OCI-LY3 (cell line): ENCODE results near the gene ZNF225.

ENCODE experiments used
- CTCF ChIP-seq: fragments of 200-600, 300-600 bp; sonication (generic); IDR thresholded peaks from 2 replicates; pipeline ENCODE4 v1.5.1; 2014; ENCODE audit warnings: antibody characterized with exemption, low read length, low read depth
- EZH2phosphoT487 ChIP-seq: fragments of 200-600 bp; shearing (Covaris generic); IDR thresholded peaks from 2 replicates; pipeline ENCODE4 v1.6.1; 2018; ENCODE audit warnings: antibody characterized with exemption, mixed run types, low read depth

GRCh38 chr19:44069415-44069814, 43.8 kb upstream of the ZNF225 start:
- TF ChIP-seq CTCF (no peak), EZH2phosphoT487 (no peak)
